Central memory CD8-positive, alpha-beta T cell (primary cell): Measurements from ENCODE around the gene CACNA2D4.

Source experiments
- ATAC-seq: fragments of 150-1000 bp; cut with Tn5 transposase; replicated peaks from 2 replicates; pipeline ENCODE4 v1.10.0; 2022; ENCODE audit warnings: mild to moderate bottlenecking, moderate FRiP score, moderate number of reproducible peaks; ENCODE audit not compliant: poor library complexity, severe bottlenecking; ENCODE audit errors: extremely low read depth
- DNase-seq, 2 donors: peaks; one replicate each; pipeline ENCODE4 v3.0.0; 2021; ENCODE audit warnings: low spot score in 2 of 2
- H3K27ac Mint-ChIP-seq: one replicate; pipeline ENCODE4 v1.8.0; 2022; ENCODE audit warnings: low read depth, mild to moderate bottlenecking, moderate library complexity, mixed read lengths
- H3K27me3 Mint-ChIP-seq: one replicate; pipeline ENCODE4 v1.8.0; 2022; ENCODE audit warnings: mixed read lengths
- H3K36me3 Mint-ChIP-seq: one replicate; pipeline ENCODE4 v1.8.0; 2022; ENCODE audit warnings: mild to moderate bottlenecking, moderate library complexity, mixed read lengths; ENCODE audit not compliant: insufficient read depth
- H3K4me1 Mint-ChIP-seq: one replicate; pipeline ENCODE4 v1.8.0; 2022; ENCODE audit warnings: mixed read lengths
- H3K4me3 Mint-ChIP-seq: one replicate; pipeline ENCODE4 v1.8.0; 2022; ENCODE audit warnings: mild to moderate bottlenecking, moderate library complexity, mixed read lengths
- H3K9me3 Mint-ChIP-seq: one replicate; pipeline ENCODE4 v1.8.0; 2022; ENCODE audit warnings: mixed read lengths

Gene CACNA2D4

GRCh38 chr12:1930803-1931597, 12.5 kb upstream of the CACNA2D4 start:
- Mint-ChIP-seq H3K36me3 (no peaks in the 10 kb centered on the region), H3K27ac (no peak overlapping the region), H3K27me3 (peaks cover 12% of the 10 kb centered on the region), H3K9me3 (no peaks in the 10 kb centered on the region), H3K4me3 (no peak overlapping the region), H3K4me1 (peaks cover 13% of the 10 kb centered on the region)
- no peak for ATAC-seq
- no peak for DNase-seq

GRCh38 chr12:1929985-1930802, 11.7 kb upstream of the CACNA2D4 start:
- Mint-ChIP-seq H3K36me3 (no peaks in the 10 kb centered on the region), H3K4me3 (no peak overlapping the region), H3K9me3 (no peaks in the 10 kb centered on the region), H3K27ac (no peak overlapping the region), H3K27me3 (peaks cover 18% of the 10 kb centered on the region), H3K4me1 (peaks cover 13% of the 10 kb centered on the region)
- ATAC-seq (no peak), DNase-seq (no peak)

- DNase-seq (no peak), ATAC-seq (no peak)
- H3K9me3 Mint-ChIP-seq, result no peaks in the 10 kb centered on the region
- H3K27me3 Mint-ChIP-seq, result peaks cover 26% of the 10 kb centered on the region
- H3K4me3 Mint-ChIP-seq, result no peak overlapping the region
- H3K36me3 Mint-ChIP-seq, result peaks cover 4% of the 10 kb centered on the region
- H3K4me1 Mint-ChIP-seq, result peaks cover 19% of the 10 kb centered on the region
- no peak overlapping the region for H3K27ac Mint-ChIP-seq
Measured at GRCh38 chr12:1929241-1929984, 11.0 kb upstream of the CACNA2D4 start.

GRCh38 chr12:1928439-1929121, 10.1 kb upstream of the CACNA2D4 start:
- no peak for ATAC-seq
- H3K9me3 Mint-ChIP-seq, result no peaks in the 10 kb centered on the region
- no peak overlapping the region for H3K4me3 Mint-ChIP-seq
- DNase-seq, result no peak
- H3K36me3 Mint-ChIP-seq, result peaks cover 4% of the 10 kb centered on the region
- peaks cover 19% of the 10 kb centered on the region for H3K4me1 Mint-ChIP-seq
- no peak overlapping the region for H3K27ac Mint-ChIP-seq
- H3K27me3 Mint-ChIP-seq, result peaks cover 29% of the 10 kb centered on the region

DNA sequence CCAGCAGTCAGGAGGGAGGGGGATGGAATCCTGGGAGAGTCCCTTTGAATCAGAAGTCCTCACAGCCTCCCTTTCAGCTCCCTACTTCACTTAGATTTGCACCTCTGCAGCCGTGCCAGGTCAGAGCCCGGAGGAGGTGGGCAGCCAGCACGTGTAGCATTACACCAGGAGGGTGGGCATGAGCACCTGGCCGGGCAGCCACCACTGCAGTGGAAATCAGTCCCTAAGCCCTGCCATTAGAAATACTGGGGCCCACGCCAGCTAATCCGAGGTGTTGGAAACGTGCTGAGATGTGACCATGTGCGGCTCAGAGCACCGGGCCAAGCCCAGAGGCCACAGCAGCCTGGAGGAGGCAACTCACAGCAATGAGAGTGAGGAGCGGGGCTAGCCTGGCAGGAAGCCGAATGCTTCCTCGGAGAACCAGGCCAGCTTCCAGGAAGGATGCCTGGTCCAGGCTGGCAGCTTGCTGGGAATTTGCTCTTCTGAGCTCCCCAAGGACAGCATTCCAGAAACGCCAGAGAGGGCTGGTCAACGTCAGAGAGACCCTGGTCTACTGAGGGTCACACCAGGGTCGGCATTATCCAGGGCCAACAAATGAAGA, 9.4 kb upstream of the CACNA2D4 start:
- Mint-ChIP-seq H3K27me3 (peaks cover 29% of the 10 kb centered on the region), H3K4me1 (peaks cover 19% of the 10 kb centered on the region), H3K27ac (no peak overlapping the region), H3K36me3 (peaks cover 7% of the 10 kb centered on the region), H3K4me3 (no peak overlapping the region), H3K9me3 (no peaks in the 10 kb centered on the region)
- ATAC-seq (no peak), DNase-seq (no peak)

DNA sequence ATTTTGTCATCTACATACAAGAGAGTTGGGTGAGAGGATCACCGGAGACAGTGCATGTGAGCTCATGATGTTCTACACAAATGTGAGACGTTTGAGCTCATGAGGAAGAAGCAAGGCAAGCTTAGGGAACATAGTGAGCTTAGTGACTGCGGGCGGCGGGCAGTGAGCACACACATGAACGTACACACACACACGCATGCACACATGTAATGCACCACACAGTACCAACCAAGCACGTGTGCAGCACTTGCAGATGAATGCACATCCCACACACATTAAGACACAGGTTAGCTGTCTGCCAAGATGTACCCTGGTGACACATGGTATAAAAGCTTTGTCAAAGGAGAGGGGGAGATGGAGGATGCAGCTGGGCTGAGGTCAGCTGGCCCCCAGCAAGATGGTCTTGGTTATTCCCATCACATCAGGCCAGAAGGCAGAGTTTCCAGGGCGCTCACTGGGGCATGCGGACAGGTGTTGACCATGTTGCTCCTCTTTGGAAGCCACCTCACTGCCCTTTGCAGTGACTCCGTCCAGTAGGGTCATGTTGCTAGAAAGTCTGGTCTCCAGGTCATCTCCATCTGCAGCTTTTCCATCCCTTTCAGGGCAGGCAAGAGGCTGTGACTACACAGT, 8.7 kb upstream of the CACNA2D4 start:
- H3K4me1 Mint-ChIP-seq, result peaks cover 16% of the 10 kb centered on the region
- H3K36me3 Mint-ChIP-seq, result peaks cover 7% of the 10 kb centered on the region
- no peak overlapping the region for H3K27ac Mint-ChIP-seq
- DNase-seq (no peak), ATAC-seq (no peak)
- no peak overlapping the region for H3K4me3 Mint-ChIP-seq
- H3K27me3 Mint-ChIP-seq, result peaks cover 29% of the 10 kb centered on the region
- no peaks in the 10 kb centered on the region for H3K9me3 Mint-ChIP-seq

- H3K9me3 Mint-ChIP-seq, result no peaks in the 10 kb centered on the region
- H3K27me3 Mint-ChIP-seq, result peaks cover 29% of the 10 kb centered on the region
- ATAC-seq, result no peak
- peaks cover 12% of the 10 kb centered on the region for H3K4me1 Mint-ChIP-seq
- peaks cover 7% of the 10 kb centered on the region for H3K36me3 Mint-ChIP-seq
- peak in 1 of 2 donors; percentile 7 for DNase-seq
- no peak overlapping the region for H3K27ac Mint-ChIP-seq
- no peak overlapping the region for H3K4me3 Mint-ChIP-seq
Measured at GRCh38 chr12:1926251-1926657, 7.8 kb upstream of the CACNA2D4 start.

GRCh38 chr12:1925684-1926006, 7.2 kb upstream of the CACNA2D4 start:
- DNase-seq (no peak), ATAC-seq (no peak)
- peaks cover 29% of the 10 kb centered on the region for H3K27me3 Mint-ChIP-seq
- no peak overlapping the region for H3K27ac Mint-ChIP-seq
- H3K4me3 Mint-ChIP-seq, result no peak overlapping the region
- no peaks in the 10 kb centered on the region for H3K9me3 Mint-ChIP-seq
- H3K4me1 Mint-ChIP-seq, result peaks cover 12% of the 10 kb centered on the region
- H3K36me3 Mint-ChIP-seq, result peaks cover 7% of the 10 kb centered on the region

DNA sequence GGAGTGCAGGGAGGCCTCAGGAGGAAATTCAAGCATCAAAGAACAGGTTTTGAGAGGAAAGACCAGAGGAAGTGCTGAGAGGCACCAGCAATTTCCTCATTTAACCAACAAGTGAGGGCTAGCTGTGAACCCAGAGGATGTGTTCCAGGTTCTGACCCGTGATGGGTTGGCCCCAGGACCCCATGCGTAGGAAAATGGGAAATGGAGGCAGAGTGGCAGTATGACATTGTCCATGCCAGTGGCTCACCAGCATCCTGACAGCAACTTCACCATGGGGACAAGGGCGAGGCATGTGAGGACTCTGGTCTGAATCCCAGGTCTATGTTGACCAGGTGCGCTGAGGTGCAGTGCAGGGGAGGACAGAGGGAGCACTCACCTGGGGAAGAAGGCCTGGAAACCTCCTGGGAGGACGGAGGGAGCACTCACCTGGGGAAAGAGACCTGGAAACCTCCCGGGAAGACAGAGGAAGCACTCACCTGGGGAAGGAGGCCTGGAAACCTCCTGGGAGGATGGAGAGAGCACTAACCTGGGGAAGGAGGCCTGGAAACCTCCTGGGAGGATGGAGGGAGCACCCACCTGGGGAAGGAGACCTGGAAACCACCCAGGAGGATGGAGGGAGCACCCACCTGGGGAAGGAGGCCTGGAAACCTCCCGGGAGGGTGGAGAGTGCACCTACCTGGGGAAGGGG, 6.7 kb upstream of the CACNA2D4 start:
- H3K4me1 Mint-ChIP-seq, result peaks cover 12% of the 10 kb centered on the region
- no peak for ATAC-seq
- no peak overlapping the region for H3K4me3 Mint-ChIP-seq
- peaks cover 7% of the 10 kb centered on the region for H3K36me3 Mint-ChIP-seq
- no peak overlapping the region for H3K27ac Mint-ChIP-seq
- no peaks in the 10 kb centered on the region for H3K9me3 Mint-ChIP-seq
- H3K27me3 Mint-ChIP-seq, result peaks cover 29% of the 10 kb centered on the region
- DNase-seq, result peak; percentile 4 to 8

- Mint-ChIP-seq H3K36me3 (peaks cover 7% of the 10 kb centered on the region), H3K27me3 (peaks cover 29% of the 10 kb centered on the region), H3K9me3 (no peaks in the 10 kb centered on the region), H3K27ac (no peak overlapping the region), H3K4me3 (no peak overlapping the region), H3K4me1 (peaks cover 6% of the 10 kb centered on the region)
- DNase-seq, result peak in 1 of 2 donors; percentile 5
- no peak for ATAC-seq
Measured at GRCh38 chr12:1922985-1923384, 4.5 kb upstream of the CACNA2D4 start.

GRCh38 chr12:1922075-1922709, 3.7 kb upstream of the CACNA2D4 start:
- no peak overlapping the region for H3K4me3 Mint-ChIP-seq
- ATAC-seq (no peak), DNase-seq (peak in 1 of 2 donors; percentile 5)
- H3K27me3 Mint-ChIP-seq, result peaks cover 25% of the 10 kb centered on the region
- H3K9me3 Mint-ChIP-seq, result no peaks in the 10 kb centered on the region
- H3K27ac Mint-ChIP-seq, result no peak overlapping the region
- H3K4me1 Mint-ChIP-seq, result peaks cover 6% of the 10 kb centered on the region
- peaks cover 7% of the 10 kb centered on the region for H3K36me3 Mint-ChIP-seq
